CD14-positive monocyte (primary cell): ENCODE data around the gene C16orf95. TPM values are rescaled to one million over a fixed set of nuclear protein-coding genes. Genes with fewer than 3 reads are reported as not detected.
"Not testable (repeated sequence)": the region's sequence is repeated elsewhere in the genome, so short reads cannot be mapped to it uniquely, and the experiment has no call there.

Experiments used
- DNase-seq, 3 donors: peaks; one replicate each; pipeline ENCODE4 v3.0.0-alpha.2; 2011 to 2022
- H2AFZ ChIP-seq: 2 replicates; pipeline ENCODE4 v1.6.0; 2012; ENCODE audit warnings: mild to moderate bottlenecking, low read depth, low read length, inconsistent platforms; ENCODE audit not compliant: insufficient read depth, poor library complexity, severe bottlenecking
- H3K27ac ChIP-seq, 2 donors: 1 replicate in 1 of 2; 2 replicates in 1 of 2; pipeline ENCODE4 v1.5.1; 2012 to 2013; ENCODE audit warnings: low read length in 2 of 2, control low read depth in 1 of 2, inconsistent platforms in 1 of 2, low read depth in 1 of 2, mild to moderate bottlenecking in 1 of 2
- H3K27me3 ChIP-seq, 2 donors: one replicate each; pipeline versions ENCODE4 v1.6.0 to v1.6.1; 2011 to 2013; ENCODE audit warnings: low read length in 2 of 2; ENCODE audit not compliant: control insufficient read depth in 2 of 2, insufficient read depth in 2 of 2
- H3K36me3 ChIP-seq, 2 donors: replicated peaks in 1 of 2; 1 replicate in 1 of 2; 2 replicates in 1 of 2; pipeline versions ENCODE4 v1.5.1 to v1.6.1; 2012 to 2013; ENCODE audit warnings: low read length in 2 of 2, control low read depth in 1 of 2, inconsistent platforms in 1 of 2, mild to moderate bottlenecking in 1 of 2; ENCODE audit not compliant: insufficient read depth in 2 of 2, control insufficient read depth in 1 of 2
- H3K4me1 ChIP-seq, 2 donors: 1 replicate in 1 of 2; 2 replicates in 1 of 2; pipeline versions ENCODE4 v1.5.1 to v1.6.1; 2012 to 2013; ENCODE audit warnings: low read length in 2 of 2, control low read depth in 1 of 2, inconsistent platforms in 1 of 2, mild to moderate bottlenecking in 1 of 2, moderate library complexity in 1 of 2; ENCODE audit not compliant: insufficient read depth in 2 of 2, control insufficient read depth in 1 of 2
- H3K4me2 ChIP-seq: replicated peaks from 2 replicates; pipeline ENCODE3; 2012; ENCODE audit warnings: low read length, moderate library complexity, mild to moderate bottlenecking; ENCODE audit not compliant: poor library complexity, severe bottlenecking; ENCODE audit errors: extremely low read depth
- H3K4me3 ChIP-seq, 3 experiments: fragments of 200-600 bp in 1 of 3; sonication (generic) in 1 of 3; replicated peaks in 1 of 3; 1 replicate in 2 of 3; 2 replicates in 1 of 3; pipeline ENCODE4 v1.5.1; 2011 to 2013; ENCODE audit warnings: low read length in 3 of 3, mild to moderate bottlenecking in 3 of 3, control low read depth in 2 of 3, low read depth in 2 of 3, inconsistent platforms in 1 of 3, moderate library complexity in 1 of 3
- H3K79me2 ChIP-seq: 2 replicates; pipeline ENCODE4 v1.6.0; 2012; ENCODE audit warnings: mild to moderate bottlenecking, control low read depth, inconsistent platforms, low read length, moderate library complexity; ENCODE audit not compliant: insufficient read depth
- H3K9ac ChIP-seq: 2 replicates; pipeline ENCODE4 v1.6.0; 2017; ENCODE audit warnings: low read length, mild to moderate bottlenecking; ENCODE audit not compliant: insufficient read depth, poor library complexity, severe bottlenecking
- H3K9me3 ChIP-seq, 2 donors: replicated peaks in 1 of 2; 1 replicate in 1 of 2; 2 replicates in 1 of 2; pipeline versions ENCODE4 v1.5.1 to v1.6.1; 2012 to 2013; ENCODE audit warnings: low read length in 2 of 2, control low read depth in 1 of 2; ENCODE audit not compliant: control insufficient read depth in 1 of 2, insufficient read depth in 1 of 2
- H4K20me1 ChIP-seq: 2 replicates; pipeline ENCODE4 v1.6.0; 2012; ENCODE audit warnings: mild to moderate bottlenecking, low read length, control low read depth, moderate library complexity; ENCODE audit not compliant: insufficient read depth
- H3K27ac Mint-ChIP-seq, 7 donors: one replicate each; pipeline ENCODE4 v1.8.0; 2020; ENCODE audit warnings: mild to moderate bottlenecking in 7 of 7, mixed read lengths in 7 of 7, moderate library complexity in 6 of 7, inconsistent platforms in 2 of 7
- H3K27me3 Mint-ChIP-seq, 3 donors: one replicate each; pipeline ENCODE4 v1.8.0; 2021 to 2022; ENCODE audit warnings: low read depth in 3 of 3, mild to moderate bottlenecking in 3 of 3, mixed read lengths in 3 of 3, moderate library complexity in 3 of 3, inconsistent platforms in 1 of 3
- H3K36me3 Mint-ChIP-seq, 2 donors: one replicate each; pipeline ENCODE4 v1.8.0; 2020; ENCODE audit warnings: mixed read lengths in 2 of 2, inconsistent platforms in 1 of 2, mild to moderate bottlenecking in 1 of 2
- H3K4me1 Mint-ChIP-seq: one replicate; pipeline ENCODE4 v1.8.0; 2020; ENCODE audit warnings: mild to moderate bottlenecking, mixed read lengths
- H3K4me3 Mint-ChIP-seq, 2 donors: one replicate each; pipeline ENCODE4 v1.8.0; 2020; ENCODE audit warnings: mild to moderate bottlenecking in 2 of 2, mixed read lengths in 2 of 2, moderate library complexity in 1 of 2
- H3K9me3 Mint-ChIP-seq, 7 donors: one replicate each; pipeline ENCODE4 v1.8.0; 2020 to 2022; ENCODE audit warnings: mixed read lengths in 7 of 7, mild to moderate bottlenecking in 6 of 7, moderate library complexity in 6 of 7, inconsistent platforms in 2 of 7
- CTCF ChIP-seq: fragments of 200-600 bp; IDR thresholded peaks from one replicate; pipeline ENCODE4 v1.8.0; 2022; ENCODE audit warnings: antibody characterized with exemption, mild to moderate bottlenecking
- WGBS: methylation state at CpG from one replicate; pipeline ENCODE4 v1.1.5; 2013; ENCODE audit warnings: missing lambda C conversion rate; ENCODE audit not compliant: insufficient coverage; 5-methylcytosine and 5-hydroxymethylcytosine counted together
- intact Hi-C, 2 donors: fragments of 100-400 bp; cut with micrococcal nuclease; formaldehyde crosslinking; loops; one replicate each; pipeline versions ENCODE4 v1.15.0 to v1.15.1; 2023
- polyA plus RNA-seq, 3 donors: library from polyadenylated mRNA; depleted of rRNA in 1 of 3; unstranded in 2 of 3; stranded (reverse) in 1 of 3; fragments of 300-500 nt in 2 of 3; fragments of >200 nt in 1 of 3; fragmentation: Illumina TruSeq in 2 of 3; gene quantifications; 1 replicate in 2 of 3; 2 replicates in 1 of 3; pipeline ENCODE4 v1.2.3, GENCODE V29; 2012 to 2021

C16orf95 gene
- polyA plus RNA-seq, 3 donors, result 0.89 to 1.9 (median 1.7) TPM

GRCh38 chr16:87340198-87340597, 23.0 kb upstream of the C16orf95 start:
- Mint-ChIP-seq H3K36me3 (peaks cover 53 to 64% of the 10 kb centered on the region in 2 donors), H3K4me1 (peaks cover 12% of the 10 kb centered on the region), H3K27ac (no peak overlapping the region), H3K9me3 (peaks cover 0 to 8% (median 2%) of the 10 kb centered on the region in 7 donors), H3K27me3 (peaks cover 7 to 26% (median 17%) of the 10 kb centered on the region in 3 donors), H3K4me3 (no peak overlapping the region)
- no peaks in the 10 kb centered on the region for H3K79me2 ChIP-seq
- no peak overlapping the region for H3K4me3 ChIP-seq
- H2AFZ ChIP-seq, result no peak overlapping the region
- no peak overlapping the region for H3K4me2 ChIP-seq
- no peaks in the 10 kb centered on the region for H4K20me1 ChIP-seq
- no peak for TF ChIP-seq CTCF
- no peaks in the 10 kb centered on the region for H3K9me3 ChIP-seq
- H3K4me1 ChIP-seq, result peaks cover 0 to 4% of the 10 kb centered on the region in 2 donors
- intact Hi-C loops, result no loop called here
- no peak for DNase-seq
- H3K9ac ChIP-seq, result no peak overlapping the region
- H3K27me3 ChIP-seq, result peaks cover 0 to 4% of the 10 kb centered on the region in 2 donors
- peaks cover 13 to 14% of the 10 kb centered on the region in 2 donors for H3K36me3 ChIP-seq
- 100% methylated on average over 1 of the region's 5 CpGs for WGBS
- H3K27ac ChIP-seq, result no peak overlapping the region

- H3K4me3 ChIP-seq, H3K9me3 Mint-ChIP-seq, H4K20me1 ChIP-seq, H3K4me1 Mint-ChIP-seq, H3K27me3 ChIP-seq, DNase-seq, H2AFZ ChIP-seq, H3K9me3 ChIP-seq, H3K4me1 ChIP-seq, H3K4me3 Mint-ChIP-seq, H3K79me2 ChIP-seq, H3K9ac ChIP-seq, H3K27ac Mint-ChIP-seq, intact Hi-C loops, H3K4me2 ChIP-seq, H3K27ac ChIP-seq: not testable (repeated sequence)
- whole genome bisulfite sequencing, result 97% methylated on average over 8 of the region's 11 CpGs
- peaks cover 17% of the 10 kb centered on the region in 2 donors for H3K36me3 ChIP-seq
- Mint-ChIP-seq H3K27me3 (peaks cover 7 to 24% (median 17%) of the 10 kb centered on the region in 3 donors), H3K36me3 (peaks cover 57 to 68% of the 10 kb centered on the region in 2 donors)
Measured at GRCh38 chr16:87339724-87340105, 22.5 kb upstream of the C16orf95 start.
